Gastrocnemius medialis (tissue), 4 donors: ENCODE results near the gene RNF128. TPM values are rescaled to one million over a fixed set of nuclear protein-coding genes. Genes with fewer than 3 reads are reported as not detected.

Experiments
- ATAC-seq, 2 donors: fragments of 150-250 bp; one replicate each; pipeline ENCODE4 v1.9.1; 2016
- DNase-seq, 2 donors: peaks; one replicate each; pipeline ENCODE4 v3.0.0-alpha.2; 2019
- H3K27ac ChIP-seq, 4 donors: fragments of 200-600 bp; sonication (generic); 1 replicate in 1 of 4; 2 replicates in 3 of 4; pipeline ENCODE4 v1.5.1; 2016 to 2018; ENCODE audit warnings: mild to moderate bottlenecking in 2 of 4, moderate library complexity in 1 of 4
- H3K27me3 ChIP-seq, 3 donors: fragments of 200-600 bp; sonication (generic) in 2 of 3; 1 replicate in 1 of 3; 2 replicates in 2 of 3; pipeline versions ENCODE4 v1.5.1 to v1.6.0; 2016 to 2019; ENCODE audit warnings: mild to moderate bottlenecking in 1 of 3, moderate library complexity in 1 of 3
- H3K36me3 ChIP-seq, 2 donors: fragments of 200-600 bp; sonication (generic) in 1 of 2; one replicate each; pipeline ENCODE4 v1.5.1; 2017 to 2018
- H3K4me1 ChIP-seq, 2 donors: fragments of 200-600 bp; sonication (generic) in 1 of 2; one replicate each; pipeline ENCODE4 v1.5.1; 2016 to 2017; ENCODE audit warnings: mild to moderate bottlenecking in 2 of 2
- H3K4me3 ChIP-seq, 4 donors: fragments of 200-600 bp; sonication (generic) in 3 of 4; 1 replicate in 1 of 4; 2 replicates in 3 of 4; pipeline ENCODE4 v1.5.1; 2016 to 2019; ENCODE audit warnings: mild to moderate bottlenecking in 2 of 4
- H3K9me3 ChIP-seq, 3 donors: fragments of 200-600 bp; sonication (generic) in 2 of 3; 1 replicate in 1 of 3; 2 replicates in 2 of 3; pipeline ENCODE4 v1.5.1; 2016 to 2019
- CTCF ChIP-seq, 5 experiments: fragments of 450-650 bp in 3 of 5; fragments of 200-600 bp in 2 of 5; sonication (generic) in 2 of 5; IDR thresholded peaks in 4 of 5; conservative IDR thresholded peaks in 1 of 5; 1 replicate in 4 of 5; 2 replicates in 1 of 5; pipeline ENCODE4 v1.5.1; 2016 to 2019; ENCODE audit warnings: antibody characterized with exemption in 5 of 5, mild to moderate bottlenecking in 3 of 5, moderate library complexity in 3 of 5
- POLR2A ChIP-seq, 2 donors: fragments of 450-650 bp; IDR thresholded peaks; one replicate each; pipeline ENCODE4 v1.6.1; 2017; ENCODE audit warnings: antibody characterized with exemption in 2 of 2, mild to moderate bottlenecking in 2 of 2, moderate library complexity in 2 of 2
- in situ Hi-C, 4 donors: fragments of 200-750 bp; cut with MboI; loops; one replicate each; pipeline versions ENCODE4 v1.15.0 to v1.8.0; 2017; ENCODE audit warnings: low sequenced_read_pairs in 4 of 4
- intact Hi-C: fragments of 100-400 bp; cut with DNase I; formaldehyde crosslinking; loops from one replicate; pipeline ENCODE4 v1.15.1; 2023; ENCODE audit warnings: low total_unique reads
- total RNA-seq, 4 donors: library from RNA; depleted of rRNA; stranded (reverse); fragments of >200 nt; gene quantifications; one replicate each; pipeline versions ENCODE4 v1.1.0 to v1.2.3, GENCODE V29; 2016

RNF128 gene
- total RNA-seq, 4 donors from 2014 or later = 2.7 to 12.2 (median 5.5) TPM

- intact Hi-C loops (no loop called here), in situ Hi-C loops (no loop called here)
- Histone ChIP-seq H3K4me1 (no peaks in the 10 kb centered on the region), H3K27ac (no peak overlapping the region), H3K36me3 (no peaks in the 10 kb centered on the region), H3K4me3 (no peak overlapping the region), H3K27me3 (no peaks in the 10 kb centered on the region), H3K9me3 (no peaks in the 10 kb centered on the region)
- DNase-seq (no peak), ATAC-seq (no peak)
- no peak for TF ChIP-seq POLR2A (IDR thresholded peaks at IDR 0.05)
- no peak for TF ChIP-seq CTCF (IDR thresholded peaks at IDR 0.05 in 4 of 5, conservative IDR thresholded peaks at IDR 0.05 in 1 of 5)
Measured at GRCh38 chrX:106696502-106696901, 30.0 kb upstream of the RNF128 start.

- no peak overlapping the region for H3K4me3 ChIP-seq
- no peak for ATAC-seq
- H3K27ac ChIP-seq = no peak overlapping the region
- no peaks in the 10 kb centered on the region for H3K27me3 ChIP-seq
- no peak for DNase-seq
- no peaks in the 10 kb centered on the region for H3K36me3 ChIP-seq
- H3K4me1 ChIP-seq = no peaks in the 10 kb centered on the region
- intact Hi-C loops = no loop called here
- H3K9me3 ChIP-seq = no peaks in the 10 kb centered on the region
- no peak for TF ChIP-seq POLR2A (IDR thresholded peaks at IDR 0.05)
- TF ChIP-seq CTCF (IDR thresholded peaks at IDR 0.05 in 4 of 5, conservative IDR thresholded peaks at IDR 0.05 in 1 of 5) = no peak
- in situ Hi-C loops = no loop called here
Measured at GRCh38 chrX:106698693-106699092, 27.8 kb upstream of the RNF128 start.

GRCh38 chrX:106702636-106703035 is 23.9 kb upstream of the RNF128 start:
- TF ChIP-seq POLR2A (IDR thresholded peaks at IDR 0.05) (no peak), CTCF (IDR thresholded peaks at IDR 0.05 in 4 of 5, conservative IDR thresholded peaks at IDR 0.05 in 1 of 5) (no peak)
- ATAC-seq (no peak), DNase-seq (no peak)
- Histone ChIP-seq H3K9me3 (no peaks in the 10 kb centered on the region), H3K4me3 (no peak overlapping the region), H3K4me1 (peaks cover 3 to 7% of the 10 kb centered on the region in 2 donors), H3K36me3 (no peaks in the 10 kb centered on the region), H3K27ac (no peak overlapping the region), H3K27me3 (no peaks in the 10 kb centered on the region)
- in situ Hi-C loops = no loop called here
- intact Hi-C loops = no loop called here

- ATAC-seq = no peak
- no peaks in the 10 kb centered on the region for H3K9me3 ChIP-seq
- TF ChIP-seq POLR2A (IDR thresholded peaks at IDR 0.05) (no peak), CTCF (IDR thresholded peaks at IDR 0.05 in 4 of 5, conservative IDR thresholded peaks at IDR 0.05 in 1 of 5) (no peak)
- H3K27ac ChIP-seq = no peak overlapping the region
- H3K4me3 ChIP-seq = no peak overlapping the region
- no peaks in the 10 kb centered on the region for H3K27me3 ChIP-seq
- in situ Hi-C loops (no loop called here), intact Hi-C loops (no loop called here)
- no peaks in the 10 kb centered on the region for H3K36me3 ChIP-seq
- DNase-seq = no peak
- H3K4me1 ChIP-seq = peaks cover 11 to 15% of the 10 kb centered on the region in 2 donors
Measured at GRCh38 chrX:106706466-106706865, 20.0 kb upstream of the RNF128 start.
